GM23248 (cell line): ENCODE data around the gene TRAM2.

ENCODE experiments used
- EZH2 ChIP-seq: fragments of 200-600 bp; sonication (generic); IDR thresholded peaks from 2 replicates; pipeline ENCODE4 v1.6.1; 2018; ENCODE audit warnings: antibody characterized with exemption, mild to moderate bottlenecking; ENCODE audit not compliant: insufficient read depth, poor library complexity, severe bottlenecking
- EZH2phosphoT487 ChIP-seq: fragments of 200-600 bp; sonication (generic); IDR thresholded peaks from 2 replicates; pipeline ENCODE4 v1.6.1; 2018; ENCODE audit warnings: antibody characterized with exemption, moderate library complexity, mild to moderate bottlenecking, low read depth; ENCODE audit not compliant: insufficient read depth

GRCh38 chr6:52482903-52483670 is 93.8 kb downstream of the TRAM2 start:
- TF ChIP-seq EZH2: no peak
- no peak for TF ChIP-seq EZH2phosphoT487
